Esophagus muscularis mucosa (tissue), 3 donors: ENCODE measurements around the gene UGT3A1.

ENCODE experiments used
- POLR2A ChIP-seq: fragments of 450-650 bp; IDR thresholded peaks from one replicate; pipeline ENCODE4 v1.6.1; 2017; ENCODE audit warnings: antibody characterized with exemption, moderate library complexity, mild to moderate bottlenecking, low read depth
- TF ChIP-seq, protein P1 (sequence below), 3 experiments: fragments of 200-600 bp in 2 of 3; fragments of 450-650 bp in 1 of 3; sonication (generic) in 2 of 3; IDR thresholded peaks; one replicate each; pipeline ENCODE4 v1.5.1; 2017 to 2019; ENCODE audit warnings: antibody characterized with exemption in 3 of 3, mild to moderate bottlenecking in 2 of 3, moderate library complexity in 1 of 3

- no peak for TF ChIP-seq POLR2A
- TF ChIP-seq, protein P1, sequence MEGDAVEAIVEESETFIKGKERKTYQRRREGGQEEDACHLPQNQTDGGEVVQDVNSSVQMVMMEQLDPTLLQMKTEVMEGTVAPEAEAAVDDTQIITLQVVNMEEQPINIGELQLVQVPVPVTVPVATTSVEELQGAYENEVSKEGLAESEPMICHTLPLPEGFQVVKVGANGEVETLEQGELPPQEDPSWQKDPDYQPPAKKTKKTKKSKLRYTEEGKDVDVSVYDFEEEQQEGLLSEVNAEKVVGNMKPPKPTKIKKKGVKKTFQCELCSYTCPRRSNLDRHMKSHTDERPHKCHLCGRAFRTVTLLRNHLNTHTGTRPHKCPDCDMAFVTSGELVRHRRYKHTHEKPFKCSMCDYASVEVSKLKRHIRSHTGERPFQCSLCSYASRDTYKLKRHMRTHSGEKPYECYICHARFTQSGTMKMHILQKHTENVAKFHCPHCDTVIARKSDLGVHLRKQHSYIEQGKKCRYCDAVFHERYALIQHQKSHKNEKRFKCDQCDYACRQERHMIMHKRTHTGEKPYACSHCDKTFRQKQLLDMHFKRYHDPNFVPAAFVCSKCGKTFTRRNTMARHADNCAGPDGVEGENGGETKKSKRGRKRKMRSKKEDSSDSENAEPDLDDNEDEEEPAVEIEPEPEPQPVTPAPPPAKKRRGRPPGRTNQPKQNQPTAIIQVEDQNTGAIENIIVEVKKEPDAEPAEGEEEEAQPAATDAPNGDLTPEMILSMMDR (IDR thresholded peaks at IDR 0.05) = no peak
Observed at GRCh38 chr5:35908228-35908627, 83.0 kb downstream of the UGT3A1 start.
